ENCODE data around the gene LIFR. TPM values are rescaled to one million over a fixed set of nuclear protein-coding genes. Genes with fewer than 3 reads are reported as not detected.

LIFR gene
- total and polyA plus RNA-seq, 2 donors (not counting 3 experiments of a cell fraction or from before 2014, with no cell fraction given) = 4.1 to 36.4 TPM

GRCh38 chr5:38536968-38537367 lies 19.5 kb downstream of the LIFR start:
- H3K27me3 ChIP-seq (ENCODE audit: control insufficient read depth in 2 of 2, insufficient read depth in 2 of 2, low read length in 2 of 2) = no peaks in the 10 kb centered on the region
- no peaks in the 10 kb centered on the region for H3K9me1 ChIP-seq (replicated peaks; ENCODE audit: control insufficient read depth, extremely low read depth, insufficient read depth, low read length)
- H4K20me1 ChIP-seq (replicated peaks; ENCODE audit: control insufficient read depth, extremely low read depth, insufficient read depth, low read length) = no peaks in the 10 kb centered on the region
- no peak for TF ChIP-seq GATA2 (IDR thresholded peaks at IDR 0.05; ENCODE audit: insufficient read depth, insufficient read length, low read depth, low read length)
- TF ChIP-seq MYC (IDR thresholded peaks at IDR 0.05; ENCODE audit: low read depth, low read length) = no peak
- no peak for TF ChIP-seq FOS (IDR thresholded peaks at IDR 0.05; ENCODE audit: borderline replicate concordance, insufficient read depth, low read length)
- no peak for TF ChIP-seq POLR2AphosphoS5 (IDR thresholded peaks at IDR 0.05; ENCODE audit: insufficient read depth, low read depth, low read length)
- TF ChIP-seq MAX (IDR thresholded peaks at IDR 0.05; ENCODE audit: insufficient read depth, insufficient read length) = no peak
- TF ChIP-seq EZH2 (IDR thresholded peaks at IDR 0.05; ENCODE audit: borderline replicate concordance, low read depth, low read length, severe bottlenecking) = no peak
- no peak for TF ChIP-seq JUN (IDR thresholded peaks at IDR 0.05; ENCODE audit: borderline replicate concordance, insufficient read depth, insufficient read length, low read depth)
- TF ChIP-seq, protein P1, sequence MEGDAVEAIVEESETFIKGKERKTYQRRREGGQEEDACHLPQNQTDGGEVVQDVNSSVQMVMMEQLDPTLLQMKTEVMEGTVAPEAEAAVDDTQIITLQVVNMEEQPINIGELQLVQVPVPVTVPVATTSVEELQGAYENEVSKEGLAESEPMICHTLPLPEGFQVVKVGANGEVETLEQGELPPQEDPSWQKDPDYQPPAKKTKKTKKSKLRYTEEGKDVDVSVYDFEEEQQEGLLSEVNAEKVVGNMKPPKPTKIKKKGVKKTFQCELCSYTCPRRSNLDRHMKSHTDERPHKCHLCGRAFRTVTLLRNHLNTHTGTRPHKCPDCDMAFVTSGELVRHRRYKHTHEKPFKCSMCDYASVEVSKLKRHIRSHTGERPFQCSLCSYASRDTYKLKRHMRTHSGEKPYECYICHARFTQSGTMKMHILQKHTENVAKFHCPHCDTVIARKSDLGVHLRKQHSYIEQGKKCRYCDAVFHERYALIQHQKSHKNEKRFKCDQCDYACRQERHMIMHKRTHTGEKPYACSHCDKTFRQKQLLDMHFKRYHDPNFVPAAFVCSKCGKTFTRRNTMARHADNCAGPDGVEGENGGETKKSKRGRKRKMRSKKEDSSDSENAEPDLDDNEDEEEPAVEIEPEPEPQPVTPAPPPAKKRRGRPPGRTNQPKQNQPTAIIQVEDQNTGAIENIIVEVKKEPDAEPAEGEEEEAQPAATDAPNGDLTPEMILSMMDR (IDR thresholded peaks at IDR 0.05; ENCODE audit: extremely low read depth in 1 of 2, insufficient read depth in 1 of 2, low read depth in 1 of 2, low read length in 2 of 2) = no peak
- TF ChIP-seq POLR2A (IDR thresholded peaks at IDR 0.05; ENCODE audit: low read depth, low read length) = no peak
- no peak overlapping the region for H3K4me2 ChIP-seq (ENCODE audit: insufficient read depth, low read length)
- FAIRE-seq (no peak), DNase-seq (ENCODE audit: low read depth, low spot score) (no peak)
- no TSS peak for BruUV-seq (replicated peaks)
- H3K4me3 ChIP-seq (replicated peaks in 1 of 3; ENCODE audit: insufficient read depth in 1 of 3, low read depth in 1 of 3, low read length in 3 of 3) = no peak overlapping the region
- no peaks in the 10 kb centered on the region for H3K4me1 ChIP-seq (ENCODE audit: control insufficient read depth, extremely low read depth, insufficient read depth, low read length)
- H3K9me3 ChIP-seq (replicated peaks; ENCODE audit: control insufficient read depth, insufficient read depth, low read length) = no peaks in the 10 kb centered on the region
- intact Hi-C loops (cut with micrococcal nuclease) = no loop called here
- no peaks in the 10 kb centered on the region for H3K36me3 ChIP-seq (ENCODE audit: control insufficient read depth in 2 of 2, extremely low read depth in 1 of 2, insufficient read depth in 2 of 2, low read length in 2 of 2)
- H2AFZ ChIP-seq (ENCODE audit: low read depth, low read length) = no peak overlapping the region
- H3K27ac ChIP-seq (ENCODE audit: insufficient read depth, low read depth, low read length) = no peak overlapping the region
- CTCF ChIA-PET = interaction anchor here (0.6 to 3.7 kb wide), 3 partner anchors 95 to 98 kb away, joined by 3 to 17 read pairs (median 5); no protein-coding TSS in a partner anchor
- POLR2A ChIA-PET = no interaction called here
- dilution Hi-C loops (cut with MboI; ENCODE audit: extremely low pct_ligation_motif_present, low sequenced_read_pairs) = no loop called here
- H3K79me2 ChIP-seq (ENCODE audit: control insufficient read depth, insufficient read depth, low read length) = no peaks in the 10 kb centered on the region
- no peak overlapping the region for H3K9ac ChIP-seq (replicated peaks; ENCODE audit: extremely low read depth, insufficient read depth, low read length)
